A549 (cell line): ENCODE measurements around the gene NCAPD3. TPM values are rescaled to one million over a fixed set of nuclear protein-coding genes. Genes with fewer than 3 reads are reported as not detected.
"Not testable (repeated sequence)": the region's sequence is repeated elsewhere in the genome, so short reads cannot be mapped to it uniquely, and the experiment has no call there.

Source experiments
- ATAC-seq, 2 experiments: fragments of 200-7000 bp in 1 of 2; fragments of >200 bp in 1 of 2; cut with Nextera tagmentation in 1 of 2; cut with Tn5 transposase in 1 of 2; 3 replicates each; pipeline versions ENCODE4 v1.8.0 to v1.9.1; 2018 to 2020; ENCODE audit warnings: mild to moderate bottlenecking in 1 of 2, moderate library complexity in 1 of 2
- CTCF ChIA-PET: fragments of 300-600 bp; sonication (Branson Sonifier 250); formaldehyde crosslinking; extraction: SDS; loops from one replicate; lab custom pipeline; 2021; ENCODE audit warnings: antibody characterized with exemption, inconsistent platforms; lab: Yijun Ruan, JAX
- POLR2A ChIA-PET: fragments of 350-600 bp; formaldehyde crosslinking; extraction: SDS; loops from one replicate; lab custom pipeline; 2021; ENCODE audit warnings: antibody characterized with exemption, inconsistent platforms; lab: Yijun Ruan, JAX
- DNase-seq, 2 experiments: peaks; one replicate each; pipeline versions ENCODE4 v3.0.0 to v3.0.0-alpha.2; 2011 to 2016; ENCODE audit warnings: low read depth in 1 of 2, low spot score in 1 of 2
- FAIRE-seq: peaks from 2 replicates; lab custom pipeline; 2011; peaks lifted over from hg19 to GRCh38; lab: Jason Lieb, UNC
- H3K27ac ChIP-seq, 2 experiments: fragments of >200 bp; sonication (Bioruptor Twin); formaldehyde crosslinking; 3 replicates each; pipeline ENCODE4 v1.5.1; 2016 to 2017
- H3K4me1 ChIP-seq: fragments of >200 bp; sonication (Bioruptor Twin); formaldehyde crosslinking; 3 replicates; pipeline ENCODE4 v1.6.1; 2016
- H3K4me2 ChIP-seq: fragments of >200 bp; sonication (Bioruptor Twin); formaldehyde crosslinking; 3 replicates; pipeline ENCODE4 v1.6.1; 2016
- H3K4me3 ChIP-seq: fragments of >200 bp; sonication (Bioruptor Twin); formaldehyde crosslinking; 3 replicates; pipeline ENCODE4 v1.5.1; 2016
- H3K9me3 ChIP-seq: fragments of >200 bp; sonication (Bioruptor Twin); formaldehyde crosslinking; 3 replicates; pipeline ENCODE4 v1.6.1; 2016
- CBX8 ChIP-seq: fragments of 200-600 bp; sonication (generic); IDR thresholded peaks from 2 replicates; pipeline ENCODE4 v1.6.1; 2016
- CEBPB ChIP-seq, 2 experiments: fragments of >200 bp in 1 of 2; sonication (Bioruptor Twin) in 1 of 2; formaldehyde crosslinking in 1 of 2; IDR thresholded peaks; 2 replicates each; pipeline ENCODE4 v1.6.1; 2012 to 2016
- CHD2 ChIP-seq: fragments of 150-350 bp; IDR thresholded peaks from 2 replicates; pipeline ENCODE4 v1.6.1; 2014; ENCODE audit warnings: low read length; ENCODE audit not compliant: partially characterized antibody
- CHD4 ChIP-seq: fragments of 200-600 bp; sonication (generic); IDR thresholded peaks from 2 replicates; pipeline ENCODE4 v1.6.1; 2016; ENCODE audit warnings: antibody characterized with exemption, mild to moderate bottlenecking, borderline replicate concordance
- E2F6 ChIP-seq: IDR thresholded peaks from 2 replicates; pipeline ENCODE4 v1.6.1; 2012; ENCODE audit warnings: low read depth, borderline replicate concordance
- EHF ChIP-seq: fragments of 250-450 bp; sonication (Bioruptor Pico); IDR thresholded peaks from 2 replicates; pipeline ENCODE4 v1.5.0; 2020; ENCODE audit warnings: mild to moderate bottlenecking
- EP300 ChIP-seq, 2 experiments: fragments of >200 bp; sonication (Bioruptor Twin); formaldehyde crosslinking; IDR thresholded peaks; 2 replicates in 1 of 2; 3 replicates in 1 of 2; pipeline ENCODE4 v1.6.1; 2016 to 2017
- GATA3 ChIP-seq: IDR thresholded peaks from 2 replicates; pipeline ENCODE4 v1.6.1; 2012; ENCODE audit warnings: borderline replicate concordance
- HES2 ChIP-seq: fragments of >200 bp; sonication (Bioruptor Twin); formaldehyde crosslinking; IDR thresholded peaks from 2 replicates; pipeline ENCODE4 v1.6.1; 2016
- HMGXB4 ChIP-seq: fragments of 250-450 bp; sonication (Bioruptor Pico); IDR thresholded peaks from 2 replicates; pipeline ENCODE4 v1.5.0; 2021; ENCODE audit warnings: mild to moderate bottlenecking, moderate library complexity, borderline replicate concordance
- HOXB13 ChIP-seq: fragments of 250-450 bp; sonication (Bioruptor Pico); IDR thresholded peaks from 2 replicates; pipeline ENCODE4 v1.5.0; 2020; ENCODE audit warnings: low read depth, mild to moderate bottlenecking, moderate library complexity
- JUN ChIP-seq, 2 experiments: fragments of >200 bp; sonication (Bioruptor Twin); formaldehyde crosslinking; IDR thresholded peaks; 2 replicates in 1 of 2; 3 replicates in 1 of 2; pipeline ENCODE4 v1.6.1; 2016 to 2017
- KDM1A ChIP-seq: fragments of 200-600 bp; sonication (generic); IDR thresholded peaks from 2 replicates; pipeline ENCODE4 v1.6.1; 2016; ENCODE audit warnings: low read depth, mild to moderate bottlenecking
- KDM5A ChIP-seq: fragments of 200-600 bp; sonication (generic); IDR thresholded peaks from 2 replicates; pipeline ENCODE4 v1.6.1; 2016; ENCODE audit warnings: antibody characterized with exemption, mild to moderate bottlenecking
- MAFK ChIP-seq: fragments of 450-650 bp; IDR thresholded peaks from 2 replicates; pipeline ENCODE4 v1.6.1; 2014; ENCODE audit not compliant: partially characterized antibody
- MAZ ChIP-seq: fragments of 150-350 bp; IDR thresholded peaks from 2 replicates; pipeline ENCODE4 v1.6.1; 2014; ENCODE audit warnings: antibody characterized with exemption, low read depth, low read length, borderline replicate concordance
- PBX3 ChIP-seq: IDR thresholded peaks from 2 replicates; pipeline ENCODE4 v1.6.1; 2012
- RAD21 ChIP-seq, 2 experiments: fragments of >200 bp in 1 of 2; sonication (Bioruptor Twin) in 1 of 2; formaldehyde crosslinking in 1 of 2; IDR thresholded peaks in 1 of 2; conservative IDR thresholded peaks in 1 of 2; 2 replicates in 1 of 2; 3 replicates in 1 of 2; pipeline ENCODE4 v1.6.1; 2012 to 2018; ENCODE audit warnings: inconsistent platforms in 1 of 2
- RCOR1 ChIP-seq: fragments of 150-350 bp; IDR thresholded peaks from 2 replicates; pipeline ENCODE4 v1.6.1; 2014; ENCODE audit warnings: antibody characterized with exemption, low read length, low read depth
- RFX5 ChIP-seq: fragments of 450-650 bp; IDR thresholded peaks from 2 replicates; pipeline ENCODE4 v1.7.1; 2014; ENCODE audit warnings: antibody characterized with exemption, mild to moderate bottlenecking, moderate library complexity
- RNF2 ChIP-seq: fragments of 200-600 bp; sonication (generic); IDR thresholded peaks from 2 replicates; pipeline ENCODE4 v1.6.1; 2016; ENCODE audit warnings: low read depth, mild to moderate bottlenecking, antibody characterized with exemption, moderate library complexity, borderline replicate concordance
- ZSCAN20 ChIP-seq: fragments of 250-450 bp; sonication (Bioruptor Pico); IDR thresholded peaks from 2 replicates; pipeline ENCODE4 v1.8.0; 2022; ENCODE audit warnings: mild to moderate bottlenecking, moderate library complexity
- WGBS: methylation state at CpG from one replicate; pipeline ENCODE4 v1.1.6; 2017; ENCODE audit errors: missing lambda C conversion rate; 5-methylcytosine and 5-hydroxymethylcytosine counted together
- polyA plus RNA-seq, 4 experiments: library from polyadenylated mRNA; depleted of rRNA in 3 of 4; stranded (reverse); fragments of >200 nt; fragmentation: RNase III in 1 of 4; extraction: RNeasy Plus Mini Kit Qiagen cat#74134 plus additional on column Dnase treatment in 1 of 4; gene quantifications; 2 replicates in 3 of 4; 3 replicates in 1 of 4; pipeline ENCODE4 v1.2.3, GENCODE V29; 2011 to 2017

Gene NCAPD3
- polyA plus RNA-seq, 2 of the 4 experiments (the other 2 are of a cell fraction), result 26.6 to 36.0 TPM

- FAIRE-seq, result no peak
- WGBS, result 86% methylated on average over 4 of the region's 4 CpGs
Measured at GRCh38 chr11:134196756-134197155, 27.0 kb downstream of the NCAPD3 start.

GRCh38 chr11:134188092-134188491 lies 35.7 kb downstream of the NCAPD3 start:
- DNase-seq, ATAC-seq, H3K4me1 ChIP-seq, POLR2A ChIA-PET, H3K4me2 ChIP-seq, H3K27ac ChIP-seq, H3K4me3 ChIP-seq, FAIRE-seq, H3K9me3 ChIP-seq: not testable (repeated sequence)
- CTCF ChIA-PET, result interaction anchor here (0.9 kb wide), 1 partner anchor 9 kb away, joined by 4 read pairs; no protein-coding TSS in a partner anchor
- 94% methylated on average over 8 of the region's 8 CpGs for WGBS

More at GRCh38 chr11:134196756-134197155, 27.0 kb downstream of the NCAPD3 start:
- no peak for DNase-seq
- H3K27ac ChIP-seq, result no peak overlapping the region
- no peaks in the 10 kb centered on the region for H3K9me3 ChIP-seq
- H3K4me3 ChIP-seq, result no peak overlapping the region
- POLR2A ChIA-PET, result interaction anchor here (1.2 kb wide), 1 partner anchor 28 kb away, joined by 3 read pairs; the partner anchor contains the start of gene VPS26B
- CTCF ChIA-PET, result no interaction called here
- H3K4me2 ChIP-seq, result no peak overlapping the region
- ATAC-seq, result no peak
- TF ChIP-seq E2F6 (no peak), ZSCAN20 (no peak), CBX8 (no peak), CHD4 (no peak), RCOR1 (no peak), GATA3 (no peak)
- no peaks in the 10 kb centered on the region for H3K4me1 ChIP-seq

GRCh38 chr11:134181707-134182106 lies 42.1 kb downstream of the NCAPD3 start:
- no peaks in the 10 kb centered on the region for H3K4me1 ChIP-seq
- ChIA-PET CTCF (no interaction called here), POLR2A (no interaction called here)
- DNase-seq (no peak), ATAC-seq (no peak), FAIRE-seq (no peak)
- H3K27ac ChIP-seq, result no peak overlapping the region
- TF ChIP-seq RCOR1 (no peak), HES2 (no peak), RFX5 (no peak), HOXB13 (CRISPR knock-in tag) (no peak), PBX3 (no peak), KDM5A (no peak)
- no peak overlapping the region for H3K4me3 ChIP-seq
- H3K9me3 ChIP-seq, result no peaks in the 10 kb centered on the region
- WGBS, result 91% methylated on average over 4 of the region's 4 CpGs
- no peak overlapping the region for H3K4me2 ChIP-seq

- DNase-seq, result no peak
- Histone ChIP-seq H3K4me1 (no peaks in the 10 kb centered on the region), H3K27ac (no peak overlapping the region), H3K4me3 (no peak overlapping the region), H3K9me3 (no peaks in the 10 kb centered on the region), H3K4me2 (no peak overlapping the region)
- TF ChIP-seq GATA3, result no peak
- no peak for TF ChIP-seq MAZ
- no peak for TF ChIP-seq CBX8
- no peak for TF ChIP-seq HES2
- no peak for TF ChIP-seq CHD2
- no peak for TF ChIP-seq RNF2
- no peak for TF ChIP-seq HMGXB4
- TF ChIP-seq KDM1A, result no peak
- no peak for TF ChIP-seq MAFK
- TF ChIP-seq RAD21 (conservative IDR thresholded peaks at IDR 0.05 in 1 of 2, IDR thresholded peaks at IDR 0.05 in 1 of 2), result no peak
- no peak for TF ChIP-seq E2F6
- no peak for TF ChIP-seq EP300 (IDR thresholded peaks at IDR 0.05)
- no peak for TF ChIP-seq EHF (CRISPR knock-in tag)
- no peak for TF ChIP-seq CEBPB (IDR thresholded peaks at IDR 0.05)
- no peak for TF ChIP-seq HOXB13 (CRISPR knock-in tag)
- no peak for TF ChIP-seq JUN (IDR thresholded peaks at IDR 0.05)
- WGBS, result 57% methylated on average over 3 of the region's 5 CpGs
- ChIA-PET POLR2A (no interaction called here), CTCF (interaction anchor here (1.3 kb wide), 1 partner anchor 10 kb away, joined by 4 read pairs; no protein-coding TSS in a partner anchor)
- FAIRE-seq, result no peak
- no peak for ATAC-seq
Measured at GRCh38 chr11:134178032-134178674, 45.6 kb downstream of the NCAPD3 start.
